Neuronal stem cell (in vitro differentiated cells): ENCODE results near the gene MBOAT7.
"Not testable (repeated sequence)": the region's sequence is repeated elsewhere in the genome, so short reads cannot be mapped to it uniquely, and the experiment has no call there.

Experiments
- DNase-seq: peaks from one replicate; pipeline ENCODE4 v3.0.0-alpha.2; 2013; ENCODE audit warnings: low spot score
- H2AFZ ChIP-seq: one replicate; pipeline ENCODE4 v1.6.1; 2013; ENCODE audit warnings: mild to moderate bottlenecking, low read length, inconsistent platforms
- H2AK5ac ChIP-seq: 2 replicates; pipeline ENCODE4 v1.6.1; 2013; ENCODE audit warnings: low read depth, mild to moderate bottlenecking, inconsistent platforms, low read length, moderate library complexity, mixed read lengths
- H2BK120ac ChIP-seq: 2 replicates; pipeline ENCODE4 v1.6.1; 2013; ENCODE audit warnings: low read depth, mild to moderate bottlenecking, inconsistent platforms, low read length, moderate library complexity, mixed read lengths
- H2BK12ac ChIP-seq: one replicate; pipeline ENCODE4 v1.6.1; 2013; ENCODE audit warnings: low read length, inconsistent platforms
- H2BK15ac ChIP-seq: 2 replicates; pipeline ENCODE4 v1.6.1; 2013; ENCODE audit warnings: mild to moderate bottlenecking, low read length, inconsistent platforms, mixed read lengths
- H2BK5ac ChIP-seq: one replicate; pipeline ENCODE4 v1.6.1; 2013; ENCODE audit warnings: inconsistent platforms, mild to moderate bottlenecking, low read length, moderate library complexity
- H3K14ac ChIP-seq: one replicate; pipeline ENCODE4 v1.6.1; 2013; ENCODE audit warnings: low read length, inconsistent platforms
- H3K18ac ChIP-seq: 2 replicates; pipeline ENCODE4 v1.6.1; 2013; ENCODE audit warnings: low read length, inconsistent platforms
- H3K23ac ChIP-seq: 2 replicates; pipeline ENCODE4 v1.6.1; 2013; ENCODE audit warnings: low read depth, mild to moderate bottlenecking, mixed read lengths, low read length, inconsistent platforms; ENCODE audit not compliant: poor library complexity
- H3K27ac ChIP-seq: replicated peaks from 3 replicates; pipeline ENCODE4 v1.5.1; 2013; ENCODE audit warnings: low read length, inconsistent platforms
- H3K27me3 ChIP-seq, 3 experiments: 2 replicates each; pipeline ENCODE4 v1.6.1; 2013; ENCODE audit warnings: low read length in 3 of 3, mild to moderate bottlenecking in 2 of 3, inconsistent platforms in 1 of 3, low read depth in 1 of 3, mixed read lengths in 1 of 3, moderate library complexity in 1 of 3; ENCODE audit not compliant: control insufficient read depth in 3 of 3, insufficient read depth in 3 of 3
- H3K36me3 ChIP-seq, 2 donors: replicated peaks in 1 of 2; 2 replicates each; pipeline ENCODE4 v1.6.1; 2013; ENCODE audit warnings: low read length in 2 of 2; ENCODE audit not compliant: control insufficient read depth in 2 of 2, insufficient read depth in 2 of 2
- H3K4ac ChIP-seq: 2 replicates; pipeline ENCODE4 v1.6.1; 2013; ENCODE audit warnings: inconsistent platforms, mild to moderate bottlenecking, low read length, moderate library complexity
- H3K4me1 ChIP-seq, 2 donors: 1 replicate in 1 of 2; 2 replicates in 1 of 2; pipeline ENCODE4 v1.6.1; 2013; ENCODE audit warnings: low read length in 2 of 2, low read depth in 1 of 2; ENCODE audit not compliant: control insufficient read depth in 2 of 2, insufficient read depth in 1 of 2
- H3K4me2 ChIP-seq: one replicate; pipeline ENCODE4 v1.6.1; 2013; ENCODE audit warnings: mild to moderate bottlenecking, low read length, inconsistent platforms; ENCODE audit not compliant: insufficient read depth, poor library complexity, severe bottlenecking
- H3K4me3 ChIP-seq, 2 donors: 2 replicates each; pipeline ENCODE4 v1.5.1; 2013; ENCODE audit warnings: low read length in 2 of 2, mild to moderate bottlenecking in 2 of 2, inconsistent platforms in 1 of 2, moderate library complexity in 1 of 2
- H3K79me1 ChIP-seq: one replicate; pipeline ENCODE4 v1.6.1; 2013; ENCODE audit warnings: low read depth, mild to moderate bottlenecking, inconsistent platforms, low read length, moderate library complexity
- H3K9ac ChIP-seq: one replicate; pipeline ENCODE4 v1.6.1; 2013; ENCODE audit warnings: mild to moderate bottlenecking, low read depth, low read length, inconsistent platforms; ENCODE audit not compliant: poor library complexity
- H3K9me3 ChIP-seq, 2 donors: replicated peaks in 1 of 2; 2 replicates each; pipeline versions ENCODE3 to v1.6.1; 2013; ENCODE audit warnings: low read length in 2 of 2, mild to moderate bottlenecking in 2 of 2, inconsistent platforms in 1 of 2, low read depth in 1 of 2, mixed read lengths in 1 of 2, moderate library complexity in 1 of 2; ENCODE audit not compliant: control insufficient read depth in 2 of 2, insufficient read depth in 1 of 2
- H4K8ac ChIP-seq: one replicate; pipeline ENCODE4 v1.6.1; 2013; ENCODE audit warnings: low read depth, mild to moderate bottlenecking, inconsistent platforms, low read length, moderate library complexity
- H4K91ac ChIP-seq: one replicate; pipeline ENCODE4 v1.6.1; 2013; ENCODE audit warnings: low read length, low read depth, mild to moderate bottlenecking, inconsistent platforms; ENCODE audit not compliant: poor library complexity
- WGBS, 2 donors: extraction: QIAGEN DNeasy Blood & Tissue Kit; methylation state at CpG; one replicate each; pipeline ENCODE4 v1.1.7; 2013; ENCODE audit warnings: missing lambda C conversion rate in 2 of 2, mixed read lengths in 1 of 2; ENCODE audit not compliant: insufficient read length in 2 of 2, insufficient replicate concordance in 1 of 2; ENCODE audit errors: extremely low coverage in 2 of 2; 5-methylcytosine and 5-hydroxymethylcytosine counted together

The MBOAT7 gene

DNA sequence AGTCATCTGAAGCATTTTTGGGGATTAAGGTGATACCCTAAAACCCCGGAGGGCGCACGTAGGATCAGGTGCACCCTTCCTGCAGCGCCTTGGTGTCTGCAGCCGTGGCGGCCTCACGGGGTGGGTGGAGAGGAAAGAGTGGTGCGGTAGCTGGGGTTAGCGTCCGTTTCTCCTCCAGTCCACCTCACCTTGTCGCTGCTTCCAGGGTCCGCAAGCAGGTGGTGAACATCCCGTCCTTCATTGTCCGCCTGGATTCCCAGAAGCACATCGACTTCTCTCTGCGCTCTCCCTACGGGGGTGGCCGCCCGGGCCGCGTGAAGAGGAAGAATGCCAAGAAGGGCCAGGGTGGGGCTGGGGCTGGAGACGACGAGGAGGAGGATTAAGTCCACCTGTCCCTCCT lies 17.8 kb upstream of the MBOAT7 start:
- H2BK120ac ChIP-seq, H2AK5ac ChIP-seq, DNase-seq, H2BK12ac ChIP-seq, H3K4me2 ChIP-seq, H4K91ac ChIP-seq, H3K18ac ChIP-seq, H4K8ac ChIP-seq, H3K9ac ChIP-seq, H3K27ac ChIP-seq, H3K9me3 ChIP-seq, H3K23ac ChIP-seq, H3K4ac ChIP-seq, H3K27me3 ChIP-seq, H3K14ac ChIP-seq, H2BK15ac ChIP-seq, H2AFZ ChIP-seq, H2BK5ac ChIP-seq, H3K4me3 ChIP-seq: not testable (repeated sequence)
- peaks cover 7 to 14% of the 10 kb centered on the region in 2 donors for H3K4me1 ChIP-seq
- no CpG with 5 or more reads among the region's 23 CpGs for WGBS, 2 donors
- peaks cover 27% of the 10 kb centered on the region for H3K79me1 ChIP-seq
- H3K36me3 ChIP-seq, result peaks cover 67% of the 10 kb centered on the region in 2 donors

DNA sequence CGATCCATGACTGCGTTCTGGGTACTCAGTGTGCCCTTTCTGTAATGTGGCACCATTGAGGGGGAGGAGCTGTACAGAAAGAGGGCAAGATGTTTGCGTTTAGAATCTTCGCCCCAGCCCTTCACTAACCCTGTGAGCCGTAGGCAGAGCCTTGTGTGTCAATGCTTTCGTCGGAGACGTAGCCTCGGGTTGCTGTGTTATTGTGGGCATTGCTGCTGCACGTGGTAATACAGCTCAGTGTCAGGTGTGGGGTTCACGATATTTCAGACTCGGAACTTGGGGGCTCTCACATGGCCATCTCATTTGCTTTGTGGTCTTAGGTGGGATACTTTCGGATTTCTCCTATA lies 17.4 kb upstream of the MBOAT7 start:
- H3K36me3 ChIP-seq, result peaks cover 70 to 71% of the 10 kb centered on the region in 2 donors
- H2BK15ac ChIP-seq, result no peak overlapping the region
- no peak overlapping the region for H2BK5ac ChIP-seq
- H3K4ac ChIP-seq, result no peak overlapping the region
- no peak overlapping the region for H3K14ac ChIP-seq
- no peak overlapping the region for H2BK12ac ChIP-seq
- no peak for DNase-seq
- no peak overlapping the region for H4K91ac ChIP-seq
- peaks cover 27% of the 10 kb centered on the region for H3K79me1 ChIP-seq
- no peak overlapping the region for H3K27ac ChIP-seq
- H2AK5ac ChIP-seq, result no peak overlapping the region
- H4K8ac ChIP-seq, result no peak overlapping the region
- H2BK120ac ChIP-seq, result no peak overlapping the region
- no peak overlapping the region for H2AFZ ChIP-seq
- no peak overlapping the region for H3K9ac ChIP-seq
- H3K27me3 ChIP-seq, result no peaks in the 10 kb centered on the region
- no peak overlapping the region for H3K4me3 ChIP-seq
- H3K23ac ChIP-seq, result peak overlapping the region; percentile 82
- H3K18ac ChIP-seq, result no peak overlapping the region
- no peak overlapping the region for H3K4me2 ChIP-seq
- H3K4me1 ChIP-seq, result peaks cover 11 to 16% of the 10 kb centered on the region in 2 donors
- WGBS, 2 donors, result no CpG with 5 or more reads among the region's 13 CpGs
- H3K9me3 ChIP-seq, result no peaks in the 10 kb centered on the region

DNA sequence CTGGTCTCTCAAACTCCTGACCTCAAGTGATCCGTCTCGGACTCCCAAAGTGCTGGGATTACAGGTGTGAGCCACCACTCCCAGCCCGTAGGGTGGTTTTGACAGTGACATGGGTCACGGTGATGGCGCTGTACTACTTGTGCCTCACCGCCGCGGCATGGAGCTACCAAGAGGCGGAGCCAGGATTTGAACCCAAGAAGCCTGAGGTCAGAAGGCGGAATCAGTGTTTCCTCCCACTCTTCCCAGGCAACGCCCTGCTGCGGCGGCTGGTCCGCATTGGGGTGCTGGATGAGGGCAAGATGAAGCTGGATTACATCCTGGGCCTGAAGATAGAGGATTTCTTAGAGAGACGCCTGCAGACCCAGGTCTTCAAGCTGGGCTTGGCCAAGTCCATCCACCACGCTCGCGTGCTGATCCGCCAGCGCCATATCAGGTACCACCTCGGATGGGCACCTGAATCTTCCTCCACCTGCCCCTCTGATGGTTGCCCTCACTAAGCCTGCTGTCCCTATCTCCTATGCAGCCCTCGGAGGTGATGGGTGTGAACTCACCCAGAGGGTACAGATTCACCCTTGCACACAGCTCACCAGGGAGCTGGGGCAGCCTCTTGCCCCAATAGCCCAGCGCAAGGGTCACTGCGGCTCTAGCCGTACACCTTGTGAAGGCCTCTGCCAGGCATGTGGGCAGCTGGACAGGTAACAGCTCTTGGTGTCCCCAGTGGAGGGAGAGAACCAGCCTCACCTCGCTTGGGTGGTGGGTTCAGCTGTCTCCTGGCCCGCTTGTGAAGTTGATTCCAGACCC lies 16.9 kb upstream of the MBOAT7 start:
- Histone ChIP-seq H3K79me1 (peaks cover 26% of the 10 kb centered on the region), H3K14ac (no peak overlapping the region), H4K8ac (no peak overlapping the region), H2BK12ac (no peak overlapping the region), H4K91ac (no peak overlapping the region), H3K4me3 (no peak overlapping the region), H3K4me2 (no peak overlapping the region), H2BK5ac (no peak overlapping the region), H2AK5ac (no peak overlapping the region), H3K36me3 (peaks cover 72 to 74% of the 10 kb centered on the region in 2 donors), H2BK15ac (no peak overlapping the region), H3K4me1 (peaks cover 17 to 20% of the 10 kb centered on the region in 2 donors), H3K4ac (no peak overlapping the region), H3K9me3 (no peaks in the 10 kb centered on the region), H2BK120ac (no peak overlapping the region), H3K27me3 (no peaks in the 10 kb centered on the region), H3K18ac (no peak overlapping the region), H3K27ac (no peak overlapping the region), H3K9ac (no peak overlapping the region), H2AFZ (no peak overlapping the region), H3K23ac (peak overlapping the region; percentile 82)
- no peak for DNase-seq
- no CpG with 5 or more reads among the region's 27 CpGs for WGBS, 2 donors

DNA sequence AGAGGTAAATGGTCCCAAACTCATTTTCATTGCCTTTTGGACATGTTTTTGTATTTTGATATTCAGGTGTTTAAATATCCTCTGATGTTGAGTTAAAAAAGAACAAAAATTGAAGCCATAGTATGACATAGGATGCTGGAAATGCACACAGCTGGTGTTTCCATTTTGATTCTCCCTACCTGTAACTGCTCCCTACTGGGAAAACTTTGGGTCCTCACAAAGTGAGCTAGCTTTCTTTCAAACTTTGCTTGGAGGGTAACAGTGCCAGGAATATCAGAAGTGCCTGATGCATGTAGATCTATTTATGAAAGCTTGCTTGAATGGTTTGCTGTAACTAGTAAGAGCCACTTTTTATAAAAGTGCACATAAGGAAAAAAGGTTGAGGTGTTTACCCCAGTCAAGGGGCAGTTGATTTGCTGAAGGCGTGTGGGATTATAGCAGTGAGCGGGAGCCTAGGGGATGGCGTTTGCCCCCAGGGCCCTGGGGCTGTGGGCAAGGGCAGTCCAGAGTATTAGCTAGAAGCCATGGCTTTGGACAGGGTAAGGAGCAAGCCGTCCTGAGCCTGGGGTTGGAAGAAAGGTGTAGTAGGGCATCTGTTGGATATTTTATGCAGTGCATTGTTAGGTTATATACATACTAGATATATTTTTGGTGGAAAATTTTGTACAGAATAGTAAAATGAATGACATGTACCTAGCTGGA lies 15.5 kb upstream of the MBOAT7 start:
- Histone ChIP-seq H3K4me1 (peaks cover 19 to 20% of the 10 kb centered on the region in 2 donors), H3K14ac (no peak overlapping the region), H3K27me3 (no peaks in the 10 kb centered on the region), H2BK12ac (no peak overlapping the region), H3K79me1 (peaks cover 22% of the 10 kb centered on the region), H4K91ac (no peak overlapping the region), H2BK15ac (no peak overlapping the region), H2BK5ac (no peak overlapping the region), H3K9ac (no peak overlapping the region), H2BK120ac (no peak overlapping the region), H3K18ac (no peak overlapping the region), H3K23ac (no peak overlapping the region), H2AK5ac (no peak overlapping the region), H2AFZ (no peak overlapping the region), H3K4me2 (no peak overlapping the region), H3K27ac (no peak overlapping the region), H3K4me3 (no peak overlapping the region), H3K4ac (no peak overlapping the region), H3K36me3 (peaks cover 66 to 75% of the 10 kb centered on the region in 2 donors), H3K9me3 (no peaks in the 10 kb centered on the region), H4K8ac (no peak overlapping the region)
- no CpG with 5 or more reads among the region's 4 CpGs for WGBS, 2 donors
- DNase-seq, result no peak
